ENCODE results near the gene DCK. TPM values are rescaled to one million over a fixed set of nuclear protein-coding genes. Genes with fewer than 3 reads are reported as not detected.
"Not testable (repeated sequence)": the region's sequence is repeated elsewhere in the genome, so short reads cannot be mapped to it uniquely, and the experiment has no call there.

The DCK gene
- total RNA-seq, 1 experiment from 2014 or later: 11.8 TPM

- CTCF ChIA-PET: interaction anchor here (0.7 kb wide), 1 partner anchor 175 kb away, joined by 3 read pairs; no protein-coding TSS in a partner anchor
- POLR2A ChIA-PET (ENCODE audit: unreplicated experiment): no interaction called here
- intact Hi-C loops (cut with micrococcal nuclease; ENCODE audit: unreplicated experiment): no loop called here
- H3K4me2 ChIP-seq: no peak overlapping the region
- H3K4me3 ChIP-seq: no peak overlapping the region
- H3K4me1 ChIP-seq (replicated peaks; ENCODE audit: insufficient read depth): no peaks in the 10 kb centered on the region
- H3K27me3 ChIP-seq (ENCODE audit: insufficient read depth, low read depth): no peaks in the 10 kb centered on the region
- no peaks in the 10 kb centered on the region for H3K9me2 ChIP-seq (ENCODE audit: insufficient read depth)
- H2AFZ ChIP-seq: no peak overlapping the region
- BruUV-seq (replicated peaks): no TSS peak
- H3K36me3 ChIP-seq (ENCODE audit: low read depth): no peaks in the 10 kb centered on the region
- H3K79me2 ChIP-seq (ENCODE audit: low read depth): no peaks in the 10 kb centered on the region
- H3K9me3 ChIP-seq (ENCODE audit: insufficient read depth, low read depth): no peaks in the 10 kb centered on the region
- DNase-seq: no peak
- H3F3A ChIP-seq (ENCODE audit: insufficient read depth, low read depth): no peaks in the 10 kb centered on the region
- TF ChIP-seq EZH2 (IDR thresholded peaks at IDR 0.05; ENCODE audit: low read depth): no peak
- no peaks in the 10 kb centered on the region for H4K20me1 ChIP-seq (ENCODE audit: insufficient read depth)
- H3K27ac ChIP-seq: no peak overlapping the region
Observed at GRCh38 chr4:71004281-71004851, 10.9 kb downstream of the DCK start.

GRCh38 chr4:71005025-71005424 is 11.6 kb downstream of the DCK start:
- intact Hi-C loops (cut with micrococcal nuclease; ENCODE audit: unreplicated experiment); H3K9me3 ChIP-seq (ENCODE audit: insufficient read depth, low read depth); H3K4me1 ChIP-seq (replicated peaks; ENCODE audit: insufficient read depth); DNase-seq; H2AFZ ChIP-seq; H4K20me1 ChIP-seq (ENCODE audit: insufficient read depth); H3K27ac ChIP-seq; H3K27me3 ChIP-seq (ENCODE audit: insufficient read depth, low read depth); H3K9me2 ChIP-seq (ENCODE audit: insufficient read depth); CTCF ChIA-PET; H3K4me2 ChIP-seq; H3K79me2 ChIP-seq (ENCODE audit: low read depth); H3F3A ChIP-seq (ENCODE audit: insufficient read depth, low read depth); H3K4me3 ChIP-seq; BruUV-seq (replicated peaks); POLR2A ChIA-PET (ENCODE audit: unreplicated experiment); H3K36me3 ChIP-seq (ENCODE audit: low read depth): not testable (repeated sequence)

GRCh38 chr4:71006203-71006907 is 12.9 kb downstream of the DCK start:
- no peaks in the 10 kb centered on the region for H3K27me3 ChIP-seq (ENCODE audit: insufficient read depth, low read depth)
- no peak overlapping the region for H3K27ac ChIP-seq
- H3K4me3 ChIP-seq: no peak overlapping the region
- ChIA-PET CTCF (no interaction called here), POLR2A (ENCODE audit: unreplicated experiment) (no interaction called here)
- H3K36me3 ChIP-seq (ENCODE audit: low read depth): no peaks in the 10 kb centered on the region
- no peak for DNase-seq
- TF ChIP-seq CTCF (conservative IDR thresholded peaks at IDR 0.05) (no peak), EZH2 (IDR thresholded peaks at IDR 0.05; ENCODE audit: low read depth) (no peak)
- BruUV-seq (replicated peaks): no TSS peak
- no peaks in the 10 kb centered on the region for H3K9me3 ChIP-seq (ENCODE audit: insufficient read depth, low read depth)
- H2AFZ ChIP-seq: no peak overlapping the region
- intact Hi-C loops (cut with micrococcal nuclease; ENCODE audit: unreplicated experiment): no loop called here
- H3F3A ChIP-seq (ENCODE audit: insufficient read depth, low read depth): no peaks in the 10 kb centered on the region
- no peaks in the 10 kb centered on the region for H4K20me1 ChIP-seq (ENCODE audit: insufficient read depth)
- H3K9me2 ChIP-seq (ENCODE audit: insufficient read depth): no peaks in the 10 kb centered on the region
- no peaks in the 10 kb centered on the region for H3K79me2 ChIP-seq (ENCODE audit: low read depth)
- H3K4me1 ChIP-seq (replicated peaks; ENCODE audit: insufficient read depth): no peaks in the 10 kb centered on the region
- H3K4me2 ChIP-seq: no peak overlapping the region

- no peak overlapping the region for H3K4me3 ChIP-seq
- H3K4me1 ChIP-seq (replicated peaks; ENCODE audit: insufficient read depth): no peaks in the 10 kb centered on the region
- DNase-seq: no peak
- no peak overlapping the region for H3K4me2 ChIP-seq
- BruUV-seq (replicated peaks): no TSS peak
- ChIA-PET CTCF (interaction anchor here (0.6 kb wide), 1 partner anchor 807 kb away, joined by 3 read pairs; no protein-coding TSS in a partner anchor), POLR2A (ENCODE audit: unreplicated experiment) (no interaction called here)
- H3K36me3 ChIP-seq (ENCODE audit: low read depth): no peaks in the 10 kb centered on the region
- no peaks in the 10 kb centered on the region for H3K27me3 ChIP-seq (ENCODE audit: insufficient read depth, low read depth)
- no peaks in the 10 kb centered on the region for H3K79me2 ChIP-seq (ENCODE audit: low read depth)
- TF ChIP-seq CTCF (conservative IDR thresholded peaks at IDR 0.05) (no peak), EZH2 (IDR thresholded peaks at IDR 0.05; ENCODE audit: low read depth) (no peak)
- no peak overlapping the region for H3K27ac ChIP-seq
- H3K9me2 ChIP-seq (ENCODE audit: insufficient read depth): no peaks in the 10 kb centered on the region
- H3K9me3 ChIP-seq (ENCODE audit: insufficient read depth, low read depth): no peaks in the 10 kb centered on the region
- H4K20me1 ChIP-seq (ENCODE audit: insufficient read depth): no peaks in the 10 kb centered on the region
- H2AFZ ChIP-seq: no peak overlapping the region
- no peaks in the 10 kb centered on the region for H3F3A ChIP-seq (ENCODE audit: insufficient read depth, low read depth)
- intact Hi-C loops (cut with micrococcal nuclease; ENCODE audit: unreplicated experiment): no loop called here
Observed at GRCh38 chr4:71008196-71008595, 14.7 kb downstream of the DCK start.

Measured in PC-9 (cell line).